NCI-H2107 treated with DMSO at 0.1 percent for 48 hours (cell line): ENCODE measurements around the gene CD33.
"Not testable (repeated sequence)": the region's sequence is repeated elsewhere in the genome, so short reads cannot be mapped to it uniquely, and the experiment has no call there.

Source experiments
- DNase-seq: peaks from one replicate; lab custom pipeline; 2025; ENCODE audit not compliant: unreplicated experiment; lab: John Stamatoyannopoulos, UW

The CD33 gene

GRCh38 chr19:51224898-51225393 is at the start of gene CD33:
CD33 (plus strand) TSS chr19:51225080; CDS start chr19:51225119, 39 bp downstream.
- DNase-seq: not testable (repeated sequence)

- DNase-seq: no peak
These were observed 45.6 kb upstream of the CD33 start for GRCh38 chr19:51179256-51179655.

GRCh38 chr19:51181377-51181912 is 43.4 kb upstream of the CD33 start:
- DNase-seq: no peak

GRCh38 chr19:51181913-51182419 is 42.9 kb upstream of the CD33 start:
- DNase-seq: no peak

GRCh38 chr19:51183629-51184028 is 41.3 kb upstream of the CD33 start:
- no peak for DNase-seq

- DNase-seq: no peak
These were observed 39.6 kb upstream of the CD33 start for GRCh38 chr19:51185069-51185867.

- no peak for DNase-seq
These were observed 39.0 kb upstream of the CD33 start for GRCh38 chr19:51185868-51186215.

- DNase-seq: no peak
These were observed 38.6 kb upstream of the CD33 start for GRCh38 chr19:51186323-51186722.

- no peak for DNase-seq
These were observed 37.3 kb upstream of the CD33 start for GRCh38 chr19:51187395-51188226.

- DNase-seq: no peak
These were observed 36.7 kb upstream of the CD33 start for GRCh38 chr19:51188227-51188559.

- no peak for DNase-seq
These were observed 32.2 kb upstream of the CD33 start for GRCh38 chr19:51192689-51193088.

GRCh38 chr19:51194527-51195315 is 30.2 kb upstream of the CD33 start:
- no peak for DNase-seq

- no peak for DNase-seq
These were observed 29.6 kb upstream of the CD33 start for GRCh38 chr19:51195316-51195586.

GRCh38 chr19:51195616-51196015 is 29.3 kb upstream of the CD33 start:
- DNase-seq: no peak

- DNase-seq: no peak
These were observed 28.7 kb upstream of the CD33 start for GRCh38 chr19:51196181-51196580.

- DNase-seq: no peak
These were observed 26.2 kb upstream of the CD33 start for GRCh38 chr19:51198641-51199040.

- no peak for DNase-seq
These were observed 24.7 kb upstream of the CD33 start for GRCh38 chr19:51200071-51200666.

- no peak for DNase-seq
These were observed 23.2 kb upstream of the CD33 start for GRCh38 chr19:51201712-51202111.

- no peak for DNase-seq
These were observed 21.0 kb upstream of the CD33 start for GRCh38 chr19:51203916-51204315.

GRCh38 chr19:51204321-51204720 is 20.6 kb upstream of the CD33 start:
- no peak for DNase-seq

- no peak for DNase-seq
These were observed 17.1 kb upstream of the CD33 start for GRCh38 chr19:51207747-51208146.
